Endothelial cell of umbilical vein (primary cell): ENCODE measurements around the gene SLC38A2. TPM values are rescaled to one million over a fixed set of nuclear protein-coding genes. Genes with fewer than 3 reads are reported as not detected.

Experiments
- BruUV-seq: library from RNA; stranded (reverse); fragments of 400-500 nt; replicated peaks from 2 replicates; lab custom pipeline; 2021; lab: Mats Ljungman, UMichigan
- CTCF ChIA-PET: fragments of 300-600, 350-600 bp; sonication (Branson Sonifier 250); formaldehyde crosslinking; loops from one replicate; lab custom pipeline; 2021; ENCODE audit warnings: antibody characterized with exemption, inconsistent platforms; lab: Charles Lee
- POLR2A ChIA-PET: fragments of 300-600, 350-600 bp; sonication (Branson Sonifier 250); formaldehyde crosslinking; loops from one replicate; lab custom pipeline; 2021; ENCODE audit warnings: antibody characterized with exemption, inconsistent platforms; lab: Charles Lee
- DNase-seq: peaks from one replicate; pipeline ENCODE4 v3.0.0-alpha.2; 2011; ENCODE audit warnings: low read depth, low spot score
- FAIRE-seq: peaks from 2 replicates; lab custom pipeline; 2011; peaks lifted over from hg19 to GRCh38; lab: Jason Lieb, UNC
- H2AFZ ChIP-seq: 2 replicates; pipeline ENCODE4 v1.6.0; 2012; ENCODE audit warnings: low read depth, low read length, control low read depth, inconsistent platforms
- H3K27ac ChIP-seq: 2 replicates; pipeline ENCODE4 v1.5.1; 2011; ENCODE audit warnings: low read depth, mild to moderate bottlenecking, control low read depth, low read length, moderate library complexity; ENCODE audit not compliant: insufficient read depth
- H3K27me3 ChIP-seq, 2 experiments: 2 replicates each; pipeline versions ENCODE4 v1.6.0 to v1.6.1; 2011; ENCODE audit warnings: low read length in 2 of 2, mixed read lengths in 1 of 2; ENCODE audit not compliant: control insufficient read depth in 2 of 2, insufficient read depth in 2 of 2
- H3K36me3 ChIP-seq, 2 experiments: 2 replicates in 1 of 2; 3 replicates in 1 of 2; pipeline ENCODE4 v1.5.1; 2011; ENCODE audit warnings: low read length in 2 of 2, mild to moderate bottlenecking in 1 of 2, moderate library complexity in 1 of 2; ENCODE audit not compliant: control insufficient read depth in 2 of 2, insufficient read depth in 2 of 2; ENCODE audit errors: extremely low read depth in 1 of 2
- H3K4me1 ChIP-seq: 3 replicates; pipeline ENCODE4 v1.5.1; 2011; ENCODE audit warnings: mild to moderate bottlenecking, low read length; ENCODE audit not compliant: control insufficient read depth, insufficient read depth; ENCODE audit errors: extremely low read depth
- H3K4me2 ChIP-seq: 2 replicates; pipeline ENCODE4 v1.6.1; 2011; ENCODE audit warnings: low read length, control low read depth, mixed read lengths; ENCODE audit not compliant: insufficient read depth
- H3K4me3 ChIP-seq, 3 experiments: fragments of 200-600 bp in 1 of 3; sonication (generic), shearing (Covaris generic) in 1 of 3; replicated peaks in 1 of 3; 2 replicates each; pipeline ENCODE4 v1.5.1; 2011 to 2016; ENCODE audit warnings: control low read depth in 3 of 3, low read length in 3 of 3, mild to moderate bottlenecking in 2 of 3, inconsistent platforms in 1 of 3, low read depth in 1 of 3, moderate library complexity in 1 of 3; ENCODE audit not compliant: insufficient read depth in 1 of 3
- H3K79me2 ChIP-seq: 2 replicates; pipeline ENCODE4 v1.6.0; 2012; ENCODE audit warnings: low read length, inconsistent platforms; ENCODE audit not compliant: control insufficient read depth, insufficient read depth
- H3K9ac ChIP-seq: replicated peaks from 2 replicates; pipeline ENCODE3; 2011; ENCODE audit warnings: low read length, control low read depth; ENCODE audit not compliant: insufficient read depth; ENCODE audit errors: extremely low read depth
- H3K9me1 ChIP-seq: replicated peaks from 3 replicates; pipeline ENCODE4 v1.6.0; 2011; ENCODE audit warnings: mild to moderate bottlenecking, low read length; ENCODE audit not compliant: control insufficient read depth, insufficient read depth; ENCODE audit errors: extremely low read depth
- H3K9me3 ChIP-seq: replicated peaks from 2 replicates; pipeline ENCODE4 v1.5.1; 2012; ENCODE audit warnings: low read length, inconsistent platforms; ENCODE audit not compliant: control insufficient read depth, insufficient read depth
- H4K20me1 ChIP-seq: replicated peaks from 2 replicates; pipeline ENCODE3; 2011; ENCODE audit warnings: mild to moderate bottlenecking, low read length; ENCODE audit not compliant: control insufficient read depth, insufficient read depth; ENCODE audit errors: extremely low read depth
- CTCF ChIP-seq, 2 donors: IDR thresholded peaks; 1 replicate in 1 of 2; 2 replicates in 1 of 2; pipeline ENCODE4 v1.5.1; 2011; ENCODE audit warnings: low read length in 2 of 2, mild to moderate bottlenecking in 2 of 2, moderate library complexity in 2 of 2, control low read depth in 1 of 2, inconsistent platforms in 1 of 2, low read depth in 1 of 2; ENCODE audit not compliant: insufficient read depth in 1 of 2; ENCODE audit errors: extremely low read depth in 1 of 2
- EZH2 ChIP-seq: IDR thresholded peaks from 2 replicates; pipeline ENCODE4 v1.6.1; 2012; ENCODE audit warnings: borderline replicate concordance, low read depth, mild to moderate bottlenecking, moderate library complexity, low read length, inconsistent platforms; ENCODE audit not compliant: severe bottlenecking
- FOS ChIP-seq: IDR thresholded peaks from 2 replicates; pipeline ENCODE4 v1.6.1; 2011; ENCODE audit warnings: mild to moderate bottlenecking, low read length, moderate library complexity, borderline replicate concordance; ENCODE audit not compliant: insufficient read depth
- GATA2 ChIP-seq: IDR thresholded peaks from 2 replicates; pipeline ENCODE4 v1.7.0; 2011; ENCODE audit warnings: low read depth, mild to moderate bottlenecking, moderate library complexity, mixed read lengths, low read length; ENCODE audit not compliant: insufficient read length, insufficient read depth
- MAX ChIP-seq: IDR thresholded peaks from 2 replicates; pipeline ENCODE4 v1.6.1; 2011; ENCODE audit not compliant: insufficient read depth, insufficient read length
- MYC ChIP-seq: IDR thresholded peaks from one replicate; pipeline ENCODE4 v1.6.1; 2011; ENCODE audit warnings: mild to moderate bottlenecking, low read depth, low read length
- POLR2A ChIP-seq: IDR thresholded peaks from 2 replicates; pipeline ENCODE4 v1.6.1; 2012; ENCODE audit warnings: low read depth, mild to moderate bottlenecking, control low read depth, low read length
- dilution Hi-C: fragments of 300-500 bp; cut with MboI; formaldehyde crosslinking; loops from one replicate; pipeline ENCODE4 v1.15.0; 2019; ENCODE audit warnings: low sequenced_read_pairs; ENCODE audit not compliant: extremely low pct_ligation_motif_present
- intact Hi-C: fragments of 100-400 bp; cut with micrococcal nuclease; formaldehyde crosslinking; loops from one replicate; pipeline ENCODE4 v1.10.0; 2022
- polyA plus RNA-seq, 4 experiments: library from polyadenylated mRNA; depleted of rRNA in 3 of 4; stranded (reverse) in 3 of 4; unstranded in 1 of 4; fragments of >200 nt; gene quantifications; 2 replicates each; pipeline versions ENCODE4 v1.2.1 to v1.2.3, GENCODE V29; 2011 to 2012; ENCODE audit warnings: missing spikeins in 1 of 4
- total RNA-seq: library from RNA; stranded (reverse); gene quantifications from 2 replicates; pipeline ENCODE4 v1.2.3, GENCODE V29; 2021

Gene SLC38A2
- total and polyA plus RNA-seq, 2 donors (not counting 3 experiments of a cell fraction or from before 2014, with no cell fraction given), result 267 to 427 TPM

- FAIRE-seq (peak; percentile 78), DNase-seq (peak; percentile 76)
- no peaks in the 10 kb centered on the region for H3K27me3 ChIP-seq
- peaks cover 48% of the 10 kb centered on the region for H3K4me1 ChIP-seq
- dilution Hi-C loops, result no loop called here
- no peaks in the 10 kb centered on the region for H3K9me3 ChIP-seq
- peak overlapping the region; percentile 33 for H3K4me2 ChIP-seq
- no peak overlapping the region for H3K4me3 ChIP-seq
- POLR2A ChIA-PET, result no interaction called here
- intact Hi-C loops, result no loop called here
- no peaks in the 10 kb centered on the region for H4K20me1 ChIP-seq
- H3K79me2 ChIP-seq, result no peaks in the 10 kb centered on the region
- CTCF ChIA-PET, result interaction anchor here (1.3 to 3.2 kb wide), 2 partner anchors 12 to 37 kb away, joined by 4 to 11 read pairs; no protein-coding TSS in a partner anchor
- no peak for TF ChIP-seq MAX
- TF ChIP-seq CTCF (IDR thresholded peaks at IDR 0.05; ENCODE audit: extremely low read depth in 1 of 2, insufficient read depth in 1 of 2, low read depth in 1 of 2, low read length in 2 of 2), result no peak
- no peak for TF ChIP-seq GATA2
- no peak for TF ChIP-seq EZH2
- TF ChIP-seq MYC, result no peak
- TF ChIP-seq FOS, result no peak
- no peak for TF ChIP-seq POLR2A
- no peaks in the 10 kb centered on the region for H3K9me1 ChIP-seq
- H3K36me3 ChIP-seq, result no peaks in the 10 kb centered on the region
- H3K9ac ChIP-seq, result no peak overlapping the region
- peak overlapping the region; percentile 29 for H3K27ac ChIP-seq
- no TSS peak for BruUV-seq
- peak overlapping the region; percentile 53 for H2AFZ ChIP-seq
Measured at GRCh38 chr12:46390881-46391280, 18.3 kb upstream of the SLC38A2 start.
